Stimulated activated CD8-positive, alpha-beta memory T cell treated with anti-CD3 and anti-CD28 coated beads, Interleukin-2, amount 100 ng/mL, for 1 hour (primary cell): Measurements from ENCODE around the gene ITPKC.
"Not testable (repeated sequence)": the region's sequence is repeated elsewhere in the genome, so short reads cannot be mapped to it uniquely, and the experiment has no call there.

Source experiments
- DNase-seq, 2 donors: peaks; one replicate each; pipeline ENCODE4 v3.0.0-alpha.2; 2020; ENCODE audit warnings: low read depth in 2 of 2

Gene ITPKC

DNA sequence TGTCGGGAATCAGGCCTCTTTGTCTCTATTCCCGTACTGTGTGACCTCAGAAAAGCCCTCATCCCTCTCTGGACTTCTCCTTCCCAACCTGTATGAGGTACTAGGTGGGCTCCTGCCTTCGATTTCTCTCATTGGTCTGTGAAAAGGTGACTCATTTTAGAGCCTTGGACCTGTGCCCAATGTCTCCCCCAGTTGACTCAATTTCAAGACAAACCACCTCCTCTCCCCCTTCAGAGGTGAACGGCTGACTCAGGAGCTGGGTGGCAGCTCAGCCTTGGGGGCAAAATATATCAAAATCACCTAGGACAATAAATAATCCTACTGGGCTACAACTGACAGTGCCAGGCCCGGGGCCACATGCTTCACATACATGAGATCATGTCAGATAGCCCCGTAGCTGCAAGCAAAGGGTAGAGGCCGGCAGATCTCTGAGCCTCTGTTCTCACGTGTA lies 856 bp upstream of the ITPKC start:
- peak; percentile 42 to 61 for DNase-seq

DNA sequence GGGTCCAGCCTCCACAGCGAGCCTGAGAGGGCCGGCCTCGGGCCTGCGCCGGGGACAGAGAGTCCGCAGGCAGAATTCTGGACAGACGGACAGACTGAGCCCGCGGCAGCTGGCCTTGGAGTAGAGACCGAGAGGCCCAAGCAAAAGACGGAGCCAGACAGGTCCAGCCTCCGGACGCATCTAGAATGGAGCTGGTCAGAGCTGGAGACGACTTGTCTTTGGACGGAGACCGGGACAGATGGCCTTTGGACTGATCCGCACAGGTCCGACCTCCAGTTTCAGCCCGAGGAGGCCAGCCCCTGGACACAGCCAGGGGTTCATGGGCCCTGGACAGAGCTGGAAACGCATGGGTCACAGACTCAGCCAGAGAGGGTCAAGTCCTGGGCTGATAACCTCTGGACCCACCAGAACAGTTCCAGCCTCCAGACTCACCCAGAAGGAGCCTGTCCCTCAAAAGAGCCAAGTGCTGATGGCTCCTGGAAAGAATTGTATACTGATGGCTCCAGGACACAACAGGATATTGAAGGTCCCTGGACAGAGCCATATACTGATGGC lies 490 bp downstream of the ITPKC start:
- no peak for DNase-seq

DNA sequence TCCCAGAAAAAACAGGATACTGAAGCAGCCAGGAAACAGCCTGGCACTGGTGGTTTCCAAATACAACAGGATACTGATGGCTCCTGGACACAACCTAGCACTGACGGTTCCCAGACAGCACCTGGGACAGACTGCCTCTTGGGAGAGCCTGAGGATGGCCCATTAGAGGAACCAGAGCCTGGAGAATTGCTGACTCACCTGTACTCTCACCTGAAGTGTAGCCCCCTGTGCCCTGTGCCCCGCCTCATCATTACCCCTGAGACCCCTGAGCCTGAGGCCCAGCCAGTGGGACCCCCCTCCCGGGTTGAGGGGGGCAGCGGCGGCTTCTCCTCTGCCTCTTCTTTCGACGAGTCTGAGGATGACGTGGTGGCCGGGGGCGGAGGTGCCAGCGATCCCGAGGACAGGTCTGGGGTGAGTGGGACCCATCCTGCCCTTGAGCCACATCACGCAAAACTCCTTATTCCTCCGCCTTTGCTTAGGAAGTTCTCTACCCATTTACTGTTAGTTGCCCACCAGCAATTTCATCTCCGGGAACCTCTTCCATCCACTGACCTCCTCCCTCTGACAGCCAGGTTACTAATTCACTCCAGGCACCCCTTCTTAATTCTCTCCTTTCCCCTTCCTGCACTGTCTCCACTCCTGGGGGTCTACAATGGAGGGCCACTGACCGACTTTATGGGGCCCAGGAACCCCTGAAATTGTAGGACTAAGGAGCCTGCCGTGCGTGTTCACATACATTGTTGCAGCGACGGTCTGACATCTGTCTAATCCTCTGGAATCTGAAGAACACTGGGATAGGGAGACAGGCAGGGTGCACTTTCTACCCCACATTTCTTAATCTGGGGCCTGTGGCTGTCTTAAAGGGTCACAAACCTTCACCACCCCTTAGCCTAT lies 1.2 kb downstream of the ITPKC start:
- no peak for DNase-seq

DNA sequence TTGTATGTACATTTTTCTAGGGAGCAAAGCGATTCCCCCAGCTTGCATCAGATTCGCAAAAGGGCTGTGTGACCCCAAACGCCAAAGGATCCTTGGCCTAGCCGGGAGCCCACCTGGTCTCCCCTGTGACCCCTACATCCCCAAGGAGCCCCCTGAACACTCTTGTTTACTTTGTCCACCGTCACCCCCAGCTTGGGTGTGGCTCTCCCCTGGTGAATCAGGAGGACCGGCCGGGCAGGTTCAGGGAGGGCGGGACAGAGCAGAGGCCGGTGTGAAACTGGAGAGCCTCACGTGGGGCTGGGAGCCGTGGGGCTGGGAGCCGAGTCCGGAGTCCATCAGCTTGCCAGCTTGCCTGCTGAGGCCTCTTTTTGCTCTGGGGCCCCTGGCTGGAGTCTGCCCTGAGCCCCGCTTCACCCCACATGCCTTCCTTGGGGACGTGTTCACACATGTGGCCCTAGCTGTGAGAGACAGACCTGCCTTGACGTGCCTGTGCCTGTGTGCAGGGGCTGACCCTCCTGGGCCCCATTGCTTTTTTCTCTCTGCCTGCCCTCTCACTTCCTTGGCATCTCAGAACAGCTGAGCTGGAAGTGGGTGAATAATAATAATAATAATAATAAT lies 2.0 kb downstream of the ITPKC start:
- DNase-seq, result no peak

DNA sequence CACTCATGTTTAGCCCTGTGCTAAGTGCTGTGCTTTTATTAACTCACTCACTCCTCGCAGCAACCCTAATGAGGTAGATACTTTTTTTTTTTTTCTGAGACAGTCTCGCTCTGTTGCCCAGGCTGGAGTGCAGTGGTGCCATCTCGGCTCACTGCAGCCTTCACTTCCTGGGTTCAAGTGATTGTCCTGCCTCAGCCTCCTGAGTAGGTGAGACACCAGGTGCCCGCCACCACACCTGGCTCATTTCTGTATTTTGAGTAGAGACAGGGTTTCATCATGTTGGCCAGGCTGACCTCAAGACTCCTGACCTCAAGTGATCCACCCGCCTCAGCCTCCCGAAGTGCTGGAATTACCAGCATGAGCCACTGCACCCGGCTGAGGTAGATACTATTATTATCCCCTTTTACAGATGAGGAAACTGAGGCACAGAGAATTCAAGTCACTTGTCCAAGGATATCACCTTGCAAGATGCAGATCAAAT lies 2.5 kb downstream of the ITPKC start:
- DNase-seq, result no peak

DNA sequence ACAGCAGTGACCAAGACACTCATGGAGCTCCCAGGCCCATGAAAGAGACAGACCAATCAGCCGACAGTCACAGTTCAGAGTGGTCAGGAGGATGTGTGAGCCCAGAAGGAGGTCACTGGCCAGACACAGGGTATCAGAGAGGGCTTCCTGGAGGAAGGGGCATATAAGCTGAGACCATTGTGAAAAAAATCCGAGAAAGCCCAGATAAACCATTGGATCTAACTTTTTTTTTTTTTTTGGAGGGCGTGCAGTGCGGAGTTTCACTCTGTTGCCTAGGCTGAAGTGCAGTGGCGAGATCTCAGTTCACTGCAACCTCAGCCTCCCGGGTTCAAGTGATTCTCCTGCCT lies 4.2 kb downstream of the ITPKC start:
- no peak for DNase-seq

DNA sequence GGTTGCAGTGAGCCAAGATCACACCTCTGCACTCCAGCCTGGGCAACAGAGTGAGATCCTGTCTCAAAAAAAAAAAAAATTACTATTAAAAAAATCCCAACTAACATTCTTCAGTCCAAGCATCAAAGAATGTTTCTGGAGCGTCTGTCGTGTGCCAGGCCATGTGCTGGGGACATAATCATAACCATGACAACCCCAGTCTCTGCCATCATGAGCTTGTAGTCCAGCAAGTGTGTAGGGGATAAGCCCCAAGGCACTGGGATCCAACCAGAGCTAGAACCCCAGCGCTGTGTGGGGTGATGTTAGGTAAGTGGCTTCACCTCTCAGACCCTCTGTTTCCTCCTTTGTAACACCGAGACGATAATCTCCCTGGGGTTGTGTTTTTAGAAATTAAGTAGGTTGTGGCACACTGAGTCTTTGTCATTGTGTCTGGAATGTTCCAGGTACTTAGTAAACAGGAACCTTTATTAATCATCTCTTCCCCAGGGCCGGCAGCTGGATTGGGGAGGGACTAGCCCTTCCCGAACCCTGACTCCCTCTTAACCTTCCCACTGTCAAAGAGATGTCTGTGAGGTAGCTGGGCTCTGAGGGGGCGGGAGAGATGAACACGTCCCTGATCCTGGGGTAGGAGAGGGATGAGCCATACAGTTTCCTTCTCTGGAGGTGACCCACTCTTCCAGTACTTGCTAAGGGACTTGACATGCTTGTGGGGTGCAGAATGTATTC lies 5.2 kb downstream of the ITPKC start:
- DNase-seq, result no peak

DNA sequence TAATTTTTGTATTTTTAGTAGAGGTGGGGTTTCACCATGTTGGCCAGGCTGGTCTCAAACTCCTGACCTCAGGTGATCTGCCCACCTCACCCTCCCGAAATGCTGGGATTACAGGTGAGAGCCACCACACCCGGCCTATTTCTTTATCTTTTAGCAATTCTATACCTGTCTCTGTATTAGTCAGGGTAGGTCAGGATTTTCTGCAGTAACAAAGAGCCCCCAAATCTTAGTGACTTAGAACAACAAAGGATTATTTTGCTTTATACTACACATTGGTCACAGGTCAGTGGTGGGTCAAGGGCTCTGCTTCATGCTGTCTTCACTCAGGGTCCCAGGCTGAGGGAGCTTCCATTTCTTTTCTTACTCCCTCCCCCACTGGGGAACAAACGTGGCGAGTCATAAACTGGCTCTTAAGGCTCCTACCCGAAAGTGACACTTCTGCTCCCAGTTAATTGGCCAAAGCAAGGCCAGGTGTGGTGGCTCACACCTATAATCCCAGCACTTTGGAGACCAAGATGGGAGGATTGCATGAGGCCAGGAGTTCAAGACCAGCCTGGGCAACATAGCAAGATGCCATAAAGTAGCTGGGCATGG lies 6.8 kb downstream of the ITPKC start:
- DNase-seq, result no peak

DNA sequence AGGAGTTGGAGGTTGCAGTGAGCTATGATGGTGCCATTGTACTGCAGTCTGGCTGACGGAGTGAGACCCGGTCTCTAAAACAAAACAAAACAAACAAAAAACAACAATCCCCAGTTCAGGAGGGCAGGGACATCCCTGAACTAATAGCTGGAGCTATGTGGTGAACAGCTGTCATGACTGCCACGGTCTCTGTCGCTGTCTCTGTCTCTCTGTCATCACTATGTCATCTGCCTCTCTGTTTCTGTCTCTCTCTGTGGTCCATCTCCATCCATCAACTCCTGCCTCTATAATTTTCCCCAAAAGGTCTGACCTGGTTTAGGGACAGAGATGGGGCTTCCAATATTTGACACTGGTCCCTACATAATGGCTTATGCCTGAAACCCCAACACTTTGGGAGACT lies 7.4 kb downstream of the ITPKC start:
- no peak for DNase-seq

DNA sequence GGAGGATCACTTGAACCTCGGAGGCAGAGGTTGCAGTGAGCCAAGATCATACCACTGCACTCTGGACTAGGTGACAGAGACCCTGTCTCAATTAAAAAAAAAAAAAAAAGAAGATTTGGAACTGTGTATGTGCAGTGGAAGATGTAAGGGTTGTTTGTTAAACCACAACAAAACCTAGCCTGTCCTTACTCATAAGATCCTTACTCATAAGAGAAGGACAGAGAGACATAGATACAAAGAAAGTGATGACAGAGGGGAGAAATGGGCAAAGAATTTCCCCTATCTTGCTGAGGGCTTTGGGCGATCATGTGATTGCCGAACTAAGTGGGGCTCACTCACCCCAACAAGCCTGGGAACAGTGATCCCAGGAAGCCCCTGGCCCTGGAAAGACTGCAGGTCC lies 7.9 kb downstream of the ITPKC start:
- no peak for DNase-seq

DNA sequence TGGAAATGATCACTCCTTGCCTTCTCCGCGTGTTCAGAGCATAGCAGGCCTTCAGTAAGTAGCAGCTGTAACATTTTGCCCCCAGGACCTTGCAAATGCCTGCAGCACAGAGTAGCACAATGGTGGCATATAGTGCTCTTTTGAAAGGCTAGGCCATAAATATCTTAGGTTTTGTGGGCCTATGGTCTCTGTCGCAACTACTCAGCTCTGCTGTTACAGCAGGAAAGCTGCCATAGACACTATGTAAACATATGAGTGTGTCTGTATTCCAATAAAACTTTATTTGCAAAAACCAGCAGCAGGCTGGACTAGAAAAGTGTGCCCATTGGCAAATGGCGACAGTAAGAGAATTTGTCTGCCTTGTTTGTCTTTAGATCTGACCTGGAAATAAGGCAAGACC lies 9.4 kb downstream of the ITPKC start:
- no peak for DNase-seq

DNA sequence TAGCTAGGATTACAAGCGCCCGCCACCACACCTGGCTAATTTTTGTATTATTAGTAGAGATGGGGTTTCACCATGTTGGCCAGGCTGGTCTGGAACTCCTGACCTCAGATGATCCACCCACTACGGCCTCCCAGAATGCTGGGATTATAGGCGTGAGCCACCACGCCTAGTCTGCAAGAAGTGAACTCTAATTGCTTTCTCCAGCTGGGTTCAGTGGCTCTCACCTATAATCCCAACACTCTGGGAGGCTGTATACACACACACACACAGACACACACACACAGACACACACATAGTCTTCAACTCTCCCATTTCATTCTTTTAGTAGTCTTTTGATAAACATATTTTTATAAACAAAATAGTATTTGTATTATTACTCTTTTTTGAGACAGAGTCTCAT lies 13.2 kb downstream of the ITPKC start:
- DNase-seq, result not testable (repeated sequence)

DNA sequence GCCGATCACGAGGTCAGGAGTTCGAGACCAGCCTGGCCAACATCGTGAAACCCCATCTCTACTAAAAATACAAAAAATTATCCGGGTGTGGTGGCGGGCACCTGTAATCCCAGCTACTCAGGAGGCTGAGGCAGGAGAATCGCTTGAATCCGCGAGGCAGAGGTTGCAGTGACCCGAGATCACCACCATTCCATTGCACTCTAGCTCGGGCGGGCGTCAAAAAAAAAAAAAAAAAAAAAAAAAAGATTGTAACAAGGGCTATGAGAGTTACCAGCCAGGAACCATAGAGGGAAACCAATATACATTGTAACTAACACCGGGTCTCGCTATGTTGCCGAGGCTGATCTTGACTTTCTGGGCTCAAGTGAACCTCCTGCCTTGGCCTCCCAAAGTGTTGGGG lies 15.4 kb downstream of the ITPKC start:
- not testable (repeated sequence) for DNase-seq

DNA sequence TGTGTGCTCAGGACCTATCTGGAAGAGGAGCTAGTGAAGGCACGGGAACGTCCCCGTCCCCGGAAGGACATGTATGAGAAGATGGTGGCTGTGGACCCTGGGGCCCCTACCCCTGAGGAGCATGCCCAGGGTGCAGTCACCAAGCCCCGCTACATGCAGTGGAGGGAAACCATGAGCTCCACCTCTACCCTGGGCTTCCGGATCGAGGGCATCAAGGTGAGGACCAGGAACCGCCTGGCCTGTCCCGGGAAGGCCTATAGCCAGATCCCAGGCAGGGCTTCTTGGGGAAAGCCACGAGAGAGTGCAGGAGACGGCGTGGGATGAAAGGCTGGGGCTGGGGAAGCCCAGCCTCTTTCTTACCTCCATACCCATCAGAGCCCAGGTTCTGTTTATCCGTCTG lies 16.2 kb downstream of the ITPKC start:
- DNase-seq, result no peak

DNA sequence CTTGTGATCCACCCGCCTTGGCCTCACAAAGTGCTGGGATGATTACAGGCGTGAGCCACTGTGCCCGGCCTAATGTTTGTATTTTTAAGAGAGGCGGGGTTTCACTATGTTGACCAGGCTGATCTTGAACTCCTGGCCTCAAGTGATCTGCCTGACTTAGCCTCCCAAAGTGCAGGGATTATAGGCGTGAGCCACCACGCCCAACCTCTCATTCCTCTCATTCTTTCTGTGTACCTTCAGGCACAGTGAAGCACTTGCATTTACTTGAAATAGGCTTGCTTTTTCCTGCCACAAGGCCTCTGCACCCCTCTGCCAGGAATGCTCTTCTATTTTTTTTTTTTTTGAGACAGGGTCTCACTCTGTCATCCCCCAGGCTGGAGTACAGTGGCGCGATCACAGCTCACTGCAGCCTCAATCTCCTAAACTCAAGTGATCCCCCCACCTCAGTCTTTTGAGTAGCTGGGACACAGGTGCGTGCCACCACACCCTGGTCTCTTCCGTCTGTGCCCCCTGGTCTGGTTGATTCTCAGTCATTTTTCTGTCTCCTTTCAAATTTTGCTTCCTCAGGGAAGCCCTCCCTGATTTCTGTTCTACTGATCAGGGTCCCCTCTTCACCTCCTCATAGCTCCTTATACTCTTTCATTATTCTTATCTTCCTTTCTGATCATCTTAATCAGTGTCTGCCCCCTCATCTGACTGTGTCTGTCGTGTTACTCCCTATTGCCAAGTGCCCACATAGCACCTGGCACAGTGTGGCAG lies 18.3 kb downstream of the ITPKC start:
- no peak for DNase-seq

DNA sequence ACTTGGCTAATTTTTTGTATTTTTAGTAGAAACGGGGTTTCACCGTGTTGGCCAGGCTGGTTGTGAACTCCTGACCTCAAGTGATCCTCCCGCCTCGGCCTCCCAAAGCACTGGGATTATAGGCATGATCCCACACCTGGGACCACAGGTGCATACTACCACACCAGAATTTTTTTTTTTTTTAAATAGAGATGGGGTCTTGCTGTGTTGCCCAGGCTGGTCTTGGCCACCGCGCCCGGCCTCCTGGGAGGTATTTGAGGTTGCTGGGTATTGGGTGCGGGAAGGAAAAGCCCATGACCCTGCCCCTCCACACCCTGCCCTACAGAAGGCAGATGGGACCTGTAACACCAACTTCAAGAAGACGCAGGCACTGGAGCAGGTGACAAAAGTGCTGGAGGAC lies 19.7 kb downstream of the ITPKC start:
- DNase-seq, result no peak

DNA sequence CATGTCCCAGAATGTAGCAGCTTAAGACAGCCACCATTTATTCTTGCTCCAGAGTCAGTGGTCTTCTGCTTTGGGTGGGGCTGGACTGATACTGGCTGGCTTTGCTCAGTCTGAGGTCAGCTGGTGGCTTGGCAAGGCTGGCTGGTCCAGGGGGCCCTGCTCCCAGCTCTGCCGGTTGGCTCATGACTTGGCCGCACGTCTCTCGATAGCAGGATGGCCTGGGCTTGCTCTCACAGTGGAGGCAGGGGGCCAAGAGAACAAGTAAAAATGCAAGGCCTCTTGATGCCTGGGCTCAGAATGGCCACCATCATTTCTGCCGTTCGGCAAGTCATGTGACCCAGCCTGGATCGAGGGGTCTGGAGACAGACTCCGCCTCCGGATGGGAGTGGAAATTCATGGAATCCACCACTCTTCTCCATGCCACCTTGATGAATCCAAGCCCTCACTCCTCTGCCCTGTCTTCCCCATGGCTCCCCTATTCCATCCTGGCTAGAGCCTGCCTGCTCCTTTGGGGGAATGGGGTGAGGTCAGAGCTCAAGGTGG lies 20.3 kb downstream of the ITPKC start:
- DNase-seq, result no peak

DNA sequence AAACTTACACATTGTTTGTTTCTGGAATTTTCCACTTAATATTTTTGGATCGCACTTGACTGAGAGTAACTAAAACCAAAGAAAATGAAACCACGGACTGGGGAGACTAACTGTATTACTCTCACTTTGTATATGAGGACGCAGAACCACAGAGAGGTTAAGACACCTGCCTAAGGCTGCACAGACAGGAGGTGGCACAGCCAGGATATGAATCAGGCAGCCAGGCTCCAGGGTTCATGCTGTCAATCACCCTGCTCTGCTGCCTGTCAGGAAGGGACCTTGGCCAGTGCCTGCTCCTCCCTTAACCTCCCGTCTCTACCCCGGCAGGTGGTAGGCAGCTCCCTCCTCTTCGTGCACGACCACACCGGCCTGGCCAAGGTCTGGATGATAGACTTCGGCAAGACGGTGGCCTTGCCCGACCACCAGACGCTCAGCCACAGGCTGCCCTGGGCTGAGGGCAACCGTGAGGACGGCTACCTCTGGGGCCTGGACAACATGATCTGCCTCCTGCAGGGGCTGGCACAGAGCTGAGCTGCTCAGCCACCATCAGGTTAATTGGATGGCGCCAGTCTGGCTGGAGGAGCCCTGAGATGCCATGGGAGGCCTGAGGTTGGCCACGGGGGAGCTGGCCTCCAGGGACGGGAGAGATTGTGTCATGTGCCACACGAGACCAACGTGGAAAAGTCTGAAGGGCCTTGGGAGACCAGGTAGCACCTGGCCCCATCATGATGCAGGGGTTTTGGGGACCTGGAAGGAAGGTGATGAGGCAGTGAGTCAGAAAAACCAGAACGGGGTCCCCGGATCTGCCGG lies 22.3 kb downstream of the ITPKC start:
- DNase-seq, result no peak

DNA sequence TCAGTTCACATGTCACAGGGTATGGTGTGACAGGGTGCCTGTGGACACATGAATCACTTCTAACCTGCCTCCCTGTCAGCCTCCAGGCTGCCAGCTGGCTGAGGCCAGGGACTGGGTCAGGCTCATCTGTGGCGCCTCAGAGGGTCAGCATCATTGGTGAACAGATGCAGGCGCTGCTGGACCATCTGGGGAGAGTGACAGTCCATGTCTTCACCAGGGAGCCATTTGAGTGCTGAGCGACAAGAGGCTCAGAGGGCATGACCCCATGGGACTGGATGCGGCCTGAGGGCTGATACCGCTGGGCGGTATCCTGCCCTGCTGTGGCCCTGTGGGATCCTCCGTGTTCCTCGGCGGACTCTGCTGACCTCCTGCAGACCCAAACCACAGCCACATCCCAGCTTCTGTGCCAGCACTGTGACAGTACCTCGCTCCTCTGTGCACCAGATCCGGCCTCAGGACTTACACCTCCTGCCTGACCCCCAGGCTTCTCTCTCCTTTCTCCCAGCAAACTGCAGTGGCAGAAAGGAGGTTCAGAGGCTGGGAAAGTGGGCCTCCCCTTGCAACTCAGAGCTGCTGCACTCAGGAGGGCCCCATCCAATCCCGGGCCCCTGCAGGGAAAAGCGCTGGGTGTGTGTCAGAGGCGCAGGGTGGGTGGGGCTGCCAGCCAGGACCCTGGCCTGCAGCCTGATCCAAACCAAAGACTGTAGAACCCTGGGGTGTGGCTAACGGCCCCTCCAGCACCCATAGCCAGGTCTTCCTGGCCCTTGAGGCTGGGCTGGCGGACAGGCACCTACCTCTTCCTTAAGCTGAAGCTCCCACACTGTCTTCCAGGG lies 23.2 kb downstream of the ITPKC start:
- no peak for DNase-seq
